Stimulated activated CD8-positive, alpha-beta memory T cell treated with anti-CD3 and anti-CD28 coated beads, Interleukin-15, amount 100 ng/mL, for 24 hours (primary cell): ENCODE results near the gene TLR7.

Experiments
- DNase-seq: peaks from one replicate; pipeline ENCODE4 v3.0.0-alpha.2; 2020; ENCODE audit warnings: low read depth

The TLR7 gene

GRCh38 chrX:12930150-12930549 lies 63.3 kb downstream of the TLR7 start:
- DNase-seq: no peak

- no peak for DNase-seq
Observed at GRCh38 chrX:12932244-12932643, 65.4 kb downstream of the TLR7 start.

- no peak for DNase-seq
Observed at GRCh38 chrX:12934850-12935249, 68.0 kb downstream of the TLR7 start.

- no peak for DNase-seq
Observed at GRCh38 chrX:12936947-12937346, 70.1 kb downstream of the TLR7 start.
